ENCODE data around the gene AURKA.
"Not testable (repeated sequence)": the region's sequence is repeated elsewhere in the genome, so short reads cannot be mapped to it uniquely, and the experiment has no call there.

AURKA gene

GRCh38 chr20:56420940-56421688 is 29.1 kb upstream of the AURKA start:
- DNase-seq, result no peak

GRCh38 chr20:56420028-56420427 is 28.0 kb upstream of the AURKA start:
- no peak for DNase-seq

DNA sequence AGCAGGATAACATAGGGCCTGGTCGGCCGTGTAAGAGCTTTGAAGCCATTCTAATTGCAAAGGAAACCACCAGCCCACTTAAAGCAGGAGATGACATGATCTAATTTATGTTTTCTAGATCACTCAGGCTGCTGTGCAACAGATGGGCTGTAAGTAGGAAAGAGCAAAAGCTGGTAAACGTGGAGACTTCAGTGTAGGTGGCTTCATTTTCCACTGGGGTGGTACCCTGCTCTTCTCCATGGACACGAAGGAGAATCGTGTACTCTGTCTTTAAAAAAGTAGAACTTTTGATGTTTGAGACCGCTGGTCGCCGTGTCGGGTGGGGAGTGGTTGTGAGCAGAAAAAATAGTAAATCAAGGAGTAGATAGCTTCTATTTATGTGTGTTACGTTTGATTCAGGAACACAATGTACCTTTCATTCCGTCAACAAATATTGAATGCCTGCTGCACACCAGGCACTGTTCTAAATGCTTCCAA is 26.4 kb upstream of the AURKA start:
- DNase-seq, result no peak

- no peak for DNase-seq
These were observed 25.9 kb upstream of the AURKA start for GRCh38 chr20:56417911-56418310.

DNA sequence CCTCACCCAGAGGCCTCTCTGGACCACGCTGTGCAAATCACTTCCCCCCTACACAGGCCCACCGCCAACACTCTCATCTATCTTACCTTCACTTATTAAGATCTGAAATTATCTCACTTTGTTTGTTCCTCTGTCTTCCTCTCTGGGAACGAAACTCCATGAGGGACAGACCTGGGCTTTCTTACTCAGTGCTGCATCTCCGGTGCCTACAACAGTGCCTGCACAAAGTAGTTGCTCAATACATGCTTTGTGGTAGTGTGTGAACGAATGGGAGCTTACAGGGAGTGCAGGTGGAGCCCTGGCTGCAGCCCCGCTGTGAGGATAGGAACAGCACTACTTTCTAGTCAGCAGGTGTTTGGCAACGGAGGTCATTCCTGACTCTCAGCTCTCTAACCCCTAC is 25.4 kb upstream of the AURKA start:
- DNase-seq, result no peak

DNA sequence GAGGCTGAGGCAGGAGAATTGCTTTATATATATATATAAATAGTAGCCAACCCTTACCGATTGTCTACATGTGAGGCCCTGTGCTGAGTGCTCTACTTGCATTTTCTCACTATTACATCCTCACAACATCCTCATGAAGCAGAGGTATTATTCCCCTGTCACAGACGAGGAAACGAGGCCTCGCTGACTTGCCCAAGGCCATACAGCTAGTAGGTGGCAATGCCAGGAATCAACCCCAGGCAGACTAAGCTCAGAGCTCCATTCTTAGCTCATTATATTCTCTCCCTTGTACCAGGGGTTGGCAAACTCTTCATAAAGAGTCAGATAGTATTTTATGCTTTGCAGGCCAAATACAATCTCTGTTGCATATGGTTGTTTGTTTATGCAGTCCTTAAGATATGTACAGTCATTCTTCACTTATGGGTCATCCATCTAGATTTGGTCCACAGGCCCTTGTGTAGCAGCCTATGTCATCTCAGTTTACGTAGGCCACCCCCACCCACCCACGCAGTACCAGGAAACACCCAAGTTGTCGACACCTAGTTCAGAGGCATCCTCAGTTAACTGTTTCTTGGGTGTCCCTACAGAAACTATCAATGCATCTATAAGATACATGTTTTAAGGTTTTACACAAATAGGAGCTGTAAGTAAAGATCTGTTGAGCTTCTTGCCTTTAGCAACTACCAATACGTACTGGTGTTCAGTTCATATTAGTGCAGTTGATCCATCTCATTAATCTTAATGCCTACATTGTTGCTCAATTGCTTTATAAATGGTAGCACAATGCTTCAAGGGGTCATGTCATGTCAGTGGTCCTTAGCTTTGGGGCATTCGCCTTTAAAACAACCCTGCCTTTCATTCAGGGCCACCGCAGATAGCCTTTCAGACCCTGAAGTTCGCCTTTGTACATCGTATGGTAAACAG is 23.1 kb upstream of the AURKA start:
- no peak for DNase-seq

- DNase-seq, result no peak
These were observed 20.9 kb upstream of the AURKA start for GRCh38 chr20:56412949-56413348.

DNA sequence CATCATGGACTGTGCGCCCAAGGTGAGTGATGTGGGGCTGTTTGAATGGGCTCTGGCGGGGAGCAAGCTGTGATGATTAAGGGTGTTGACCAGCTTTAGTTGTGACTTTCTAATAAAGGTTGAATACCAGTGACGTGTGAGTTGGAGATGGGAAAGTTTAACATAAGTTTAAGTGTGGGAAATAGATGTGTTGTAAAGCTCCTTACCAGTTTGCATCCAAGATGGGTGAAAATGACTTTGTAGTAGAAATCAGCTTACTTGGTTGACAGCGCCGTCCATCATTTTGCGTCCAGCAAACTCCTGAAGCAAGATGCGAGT is 20.4 kb upstream of the AURKA start:
- DNase-seq, result no peak

DNA sequence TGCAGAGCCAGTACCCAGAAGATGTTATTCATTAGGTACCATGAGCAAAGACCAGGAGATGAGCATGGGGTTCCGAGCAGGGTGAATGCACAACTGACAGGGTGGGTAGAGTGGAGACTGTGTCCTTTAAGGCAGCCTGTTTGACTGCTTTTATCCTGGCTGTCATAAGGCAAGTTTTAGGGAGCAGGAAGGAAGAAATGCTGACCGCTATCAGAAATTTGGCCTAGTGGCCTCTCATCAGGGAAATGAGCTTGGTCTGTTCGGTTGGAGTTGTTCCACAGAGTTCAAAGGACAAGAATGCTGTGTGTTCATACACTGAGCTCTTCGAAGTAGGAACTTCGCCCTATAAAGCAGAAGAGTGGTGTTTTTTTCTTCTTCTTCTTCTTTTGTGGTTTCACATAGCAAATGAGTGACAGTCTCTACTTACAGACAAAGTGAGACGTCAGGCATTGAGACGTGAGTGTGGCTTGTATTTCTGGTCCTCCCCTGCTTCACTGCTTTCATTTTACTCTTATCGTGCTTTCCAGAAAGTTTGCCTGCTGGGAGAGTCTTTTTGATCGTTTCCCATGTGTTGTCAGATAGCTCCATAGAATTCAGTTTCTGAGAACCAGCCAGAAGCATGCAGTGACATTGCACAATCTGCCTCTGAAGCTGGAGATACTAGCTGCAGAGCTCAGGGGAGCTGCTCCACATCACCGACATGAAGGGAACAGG is 19.9 kb upstream of the AURKA start, which contains the start of gene CASS4:
Gene CASS4 (plus strand): TSS at position 502 of the 714 bp plus-strand sequence. CDS start 199 bp downstream, at position 701.
- DNase-seq, result no peak

GRCh38 chr20:56411287-56411686 is 19.3 kb upstream of the AURKA start:
- DNase-seq, result not testable (repeated sequence)

- DNase-seq, result no peak
These were observed 17.9 kb upstream of the AURKA start for GRCh38 chr20:56409956-56410355.

GRCh38 chr20:56409521-56409920 is 17.5 kb upstream of the AURKA start:
- no peak for DNase-seq

DNA sequence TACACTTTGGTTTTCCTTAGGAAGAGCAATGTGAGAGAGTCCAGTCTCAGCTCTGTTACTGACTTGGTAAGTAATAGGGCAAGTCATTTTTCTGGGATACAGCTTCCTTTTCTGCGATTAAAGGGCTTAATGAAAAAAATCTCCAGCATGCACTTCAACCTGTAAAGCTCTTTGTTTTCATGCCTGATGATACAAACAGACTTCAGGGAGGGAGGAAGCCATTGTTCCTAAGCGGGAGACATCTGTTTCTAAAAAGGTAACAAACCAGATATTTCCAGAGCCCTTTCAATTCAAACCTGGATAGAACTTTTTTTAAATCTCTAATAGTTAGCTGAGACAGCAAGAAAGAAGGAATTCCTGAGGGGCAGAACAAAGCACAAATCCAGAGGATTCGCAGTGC is 14.9 kb upstream of the AURKA start:
- DNase-seq, result no peak

DNA sequence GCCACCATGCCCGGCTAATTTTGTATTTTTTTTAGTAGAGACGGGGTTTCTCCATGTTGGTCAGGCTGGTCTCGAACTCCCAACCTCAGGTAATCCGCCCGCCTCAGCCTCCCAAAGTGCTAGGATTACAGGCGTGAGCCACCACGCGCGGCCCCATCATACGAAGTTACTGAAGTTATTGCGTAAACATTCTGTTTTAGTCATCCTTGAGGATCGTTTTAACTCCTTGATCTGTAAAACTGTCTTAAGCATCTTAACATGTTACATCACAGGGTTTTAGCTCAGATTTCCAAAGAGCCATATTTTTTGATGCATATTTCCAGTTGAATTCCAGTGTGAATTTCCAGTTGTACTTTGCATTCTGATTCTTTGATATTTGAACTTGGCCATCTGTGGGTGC is 13.3 kb upstream of the AURKA start:
- DNase-seq, result not testable (repeated sequence)

DNA sequence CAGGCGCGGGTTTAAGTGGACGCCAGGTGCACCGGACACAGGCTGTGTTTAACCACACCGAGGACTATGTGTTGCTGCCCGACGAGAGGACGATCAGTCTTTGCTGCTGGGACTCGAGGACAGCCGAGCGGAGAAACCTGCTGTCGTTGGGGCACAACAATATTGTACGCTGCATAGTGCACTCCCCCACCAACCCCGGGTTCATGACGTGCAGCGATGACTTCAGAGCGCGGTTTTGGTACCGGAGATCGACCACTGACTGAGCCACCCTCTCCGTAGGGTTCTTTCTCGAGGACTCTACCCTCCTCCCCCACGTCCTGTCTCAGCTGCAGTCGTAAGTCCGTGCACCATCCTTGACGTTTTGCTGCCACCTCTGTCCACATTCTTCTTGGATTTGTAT is 11.4 kb upstream of the AURKA start:
- no peak for DNase-seq

- DNase-seq, result peak; percentile 1
These were observed 8.1 kb upstream of the AURKA start for GRCh38 chr20:56400001-56400640.

DNA sequence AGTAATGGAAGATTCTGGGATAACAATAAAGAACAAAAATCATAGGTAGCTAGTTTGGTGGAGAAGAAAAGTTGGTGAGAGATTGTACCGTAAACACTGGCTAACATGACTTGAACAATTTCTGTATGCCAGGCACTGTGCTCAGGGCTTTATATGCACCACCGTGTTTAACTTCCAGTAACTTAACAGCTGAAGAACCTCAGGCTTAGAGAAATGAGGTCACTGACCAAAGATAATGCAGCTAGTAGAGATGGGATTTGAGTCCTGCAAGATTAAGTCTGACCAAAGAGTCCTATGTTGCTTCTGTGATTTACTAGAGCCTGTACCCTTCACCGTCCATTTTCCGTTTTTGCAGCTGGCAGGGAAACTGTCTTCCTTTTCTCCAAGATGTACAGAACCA is 3.2 kb upstream of the AURKA start:
- DNase-seq, result no peak

GRCh38 chr20:56393653-56394052 is 1.6 kb upstream of the AURKA start:
- DNase-seq, result no peak

GRCh38 chr20:56392881-56393482 is 967 bp upstream of the AURKA start:
- no peak for DNase-seq

GRCh38 chr20:56391596-56392131 is 351 bp downstream of the AURKA start:
- no peak for DNase-seq

DNA sequence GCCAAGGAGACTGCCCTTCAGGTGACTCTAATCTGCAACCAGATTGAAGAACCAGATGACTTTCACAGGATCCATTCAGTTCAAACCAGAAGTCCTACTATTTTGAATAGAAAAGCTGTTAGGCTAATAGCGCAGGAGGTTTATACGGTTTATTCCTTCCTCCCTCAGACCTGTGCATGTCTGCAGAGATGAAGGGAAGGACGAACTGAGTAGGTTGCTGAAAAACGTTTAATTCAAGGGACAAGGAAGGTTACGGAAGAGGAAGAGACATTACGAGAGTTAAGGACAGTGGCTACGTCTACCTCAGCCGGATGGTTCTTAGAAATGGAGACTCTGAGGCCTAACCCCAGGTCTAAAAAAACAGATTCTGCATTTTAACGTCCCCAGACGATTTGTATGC is 978 bp downstream of the AURKA start:
- no peak for DNase-seq

DNA sequence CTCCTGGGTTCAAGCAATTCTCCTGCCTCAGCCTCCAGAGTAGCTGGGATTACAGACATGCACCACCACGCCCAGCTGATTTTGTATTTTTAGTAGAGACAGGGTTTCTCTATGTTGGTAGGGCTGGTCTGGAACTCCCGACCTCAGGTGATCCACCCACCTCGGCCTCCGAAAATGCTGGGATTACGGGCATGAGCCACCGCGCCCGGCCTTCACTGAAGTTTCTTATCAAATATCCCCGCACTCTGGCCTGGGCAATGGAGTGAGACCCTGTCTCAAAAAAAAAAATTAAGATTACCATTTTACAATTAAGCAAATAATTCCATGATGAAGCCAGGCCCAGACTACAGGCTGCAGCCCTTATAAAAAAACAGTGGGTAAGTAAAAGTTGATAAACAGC is 1.6 kb downstream of the AURKA start:
- DNase-seq, result not testable (repeated sequence)
